NOMO-1 treated with DMSO at 0.1 percent for 48 hours (cell line): ENCODE results near the gene XRCC6.
A peak's percentile ranks its signal among the peaks of the same experiment; 100 is the strongest.
"Not testable (repeated sequence)": the region's sequence is repeated elsewhere in the genome, so short reads cannot be mapped to it uniquely, and the experiment has no call there.

Source experiments
- DNase-seq: peaks from one replicate; lab custom pipeline; 2025; ENCODE audit not compliant: unreplicated experiment; lab: John Stamatoyannopoulos, UW

XRCC6 gene

GRCh38 chr22:41621099-41621910 lies at the start of gene XRCC6:
XRCC6 (plus strand) TSS chr22:41621295; CDS start chr22:41622005, 710 bp downstream.
- DNase-seq: peak; percentile 99

- DNase-seq: no peak
These were observed 49.3 kb upstream of the XRCC6 start for GRCh38 chr22:41571786-41572185.

- not testable (repeated sequence) for DNase-seq
These were observed 48.8 kb upstream of the XRCC6 start for GRCh38 chr22:41572305-41572704.

- DNase-seq: no peak
These were observed 47.4 kb upstream of the XRCC6 start for GRCh38 chr22:41573677-41574076.

GRCh38 chr22:41574847-41575381 lies 46.2 kb upstream of the XRCC6 start:
- no peak for DNase-seq

GRCh38 chr22:41575533-41575932 lies 45.6 kb upstream of the XRCC6 start:
- no peak for DNase-seq

- DNase-seq: peak; percentile 34
These were observed 44.2 kb upstream of the XRCC6 start for GRCh38 chr22:41576877-41577276.

- DNase-seq: no peak
These were observed 43.0 kb upstream of the XRCC6 start for GRCh38 chr22:41578114-41578513.

GRCh38 chr22:41578818-41579217 lies 42.3 kb upstream of the XRCC6 start:
- no peak for DNase-seq

- no peak for DNase-seq
These were observed 41.6 kb upstream of the XRCC6 start for GRCh38 chr22:41579297-41579996.

GRCh38 chr22:41579997-41580355 lies 41.1 kb upstream of the XRCC6 start:
- no peak for DNase-seq

- DNase-seq: no peak
These were observed 38.4 kb upstream of the XRCC6 start for GRCh38 chr22:41582694-41583093.

- no peak for DNase-seq
These were observed 36.2 kb upstream of the XRCC6 start for GRCh38 chr22:41584881-41585280.

GRCh38 chr22:41585898-41586297 lies 35.2 kb upstream of the XRCC6 start:
- DNase-seq: no peak

GRCh38 chr22:41587347-41587723 lies 33.8 kb upstream of the XRCC6 start:
- DNase-seq: no peak

- DNase-seq: peak; percentile 99
These were observed 31.5 kb upstream of the XRCC6 start, which contains the start of gene PMM1 for GRCh38 chr22:41589391-41590241. PMM1 (minus strand) TSS chr22:41589840; CDS start chr22:41589805, 35 bp downstream.

- DNase-seq: not testable (repeated sequence)
These were observed 27.6 kb upstream of the XRCC6 start for GRCh38 chr22:41593336-41593960.

GRCh38 chr22:41595703-41596102 lies 25.4 kb upstream of the XRCC6 start:
- no peak for DNase-seq

GRCh38 chr22:41596776-41597634 lies 24.1 kb upstream of the XRCC6 start:
- peak; percentile 25 for DNase-seq

- no peak for DNase-seq
These were observed 23.5 kb upstream of the XRCC6 start for GRCh38 chr22:41597635-41597953.
